GM20000 (cell line): ENCODE data around the gene ALDH1A1.

Source experiments
- DNase-seq: peaks from one replicate; pipeline ENCODE4 v3.0.0; 2012; ENCODE audit warnings: low spot score
- TF ChIP-seq, protein P1 (sequence below): IDR thresholded peaks from 2 replicates; pipeline ENCODE4 v1.5.1; 2012; ENCODE audit warnings: mild to moderate bottlenecking, control low read depth; ENCODE audit errors: extremely low read depth, missing control alignments

Gene ALDH1A1

GRCh38 chr9:72926506-72926905 lies 26.3 kb downstream of the ALDH1A1 start:
- TF ChIP-seq, protein P1, sequence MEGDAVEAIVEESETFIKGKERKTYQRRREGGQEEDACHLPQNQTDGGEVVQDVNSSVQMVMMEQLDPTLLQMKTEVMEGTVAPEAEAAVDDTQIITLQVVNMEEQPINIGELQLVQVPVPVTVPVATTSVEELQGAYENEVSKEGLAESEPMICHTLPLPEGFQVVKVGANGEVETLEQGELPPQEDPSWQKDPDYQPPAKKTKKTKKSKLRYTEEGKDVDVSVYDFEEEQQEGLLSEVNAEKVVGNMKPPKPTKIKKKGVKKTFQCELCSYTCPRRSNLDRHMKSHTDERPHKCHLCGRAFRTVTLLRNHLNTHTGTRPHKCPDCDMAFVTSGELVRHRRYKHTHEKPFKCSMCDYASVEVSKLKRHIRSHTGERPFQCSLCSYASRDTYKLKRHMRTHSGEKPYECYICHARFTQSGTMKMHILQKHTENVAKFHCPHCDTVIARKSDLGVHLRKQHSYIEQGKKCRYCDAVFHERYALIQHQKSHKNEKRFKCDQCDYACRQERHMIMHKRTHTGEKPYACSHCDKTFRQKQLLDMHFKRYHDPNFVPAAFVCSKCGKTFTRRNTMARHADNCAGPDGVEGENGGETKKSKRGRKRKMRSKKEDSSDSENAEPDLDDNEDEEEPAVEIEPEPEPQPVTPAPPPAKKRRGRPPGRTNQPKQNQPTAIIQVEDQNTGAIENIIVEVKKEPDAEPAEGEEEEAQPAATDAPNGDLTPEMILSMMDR, result no peak
- DNase-seq, result no peak

GRCh38 chr9:72925891-72926290 lies 27.0 kb downstream of the ALDH1A1 start:
- TF ChIP-seq, protein P1, result no peak
- DNase-seq, result no peak

GRCh38 chr9:72925126-72925789 lies 27.6 kb downstream of the ALDH1A1 start:
- DNase-seq, result no peak
- TF ChIP-seq, protein P1, result no peak

- TF ChIP-seq, protein P1, result no peak
Measured at GRCh38 chr9:72924154-72924790, 28.6 kb downstream of the ALDH1A1 start.

DNA sequence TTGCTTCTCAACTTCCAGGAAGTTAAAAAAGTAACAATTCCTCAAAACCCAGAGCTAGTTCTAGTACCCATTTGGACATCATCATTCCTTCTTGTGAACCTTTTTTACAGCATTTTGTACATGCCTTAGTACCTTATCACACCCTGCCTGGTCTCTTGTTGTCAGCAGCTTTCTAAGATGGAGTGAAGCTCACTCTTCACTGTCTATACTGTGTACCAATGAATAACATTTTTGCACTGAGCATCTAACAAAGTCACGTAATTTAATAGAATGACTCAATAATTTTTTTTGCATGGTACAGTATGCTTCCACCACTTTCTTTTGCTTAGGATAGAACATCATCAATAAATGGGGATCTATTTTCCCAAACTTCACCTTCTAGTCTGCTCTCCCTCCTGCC lies 29.8 kb downstream of the ALDH1A1 start:
- TF ChIP-seq, protein P1, result no peak
- DNase-seq, result no peak

More at GRCh38 chr9:72924154-72924790, 28.6 kb downstream of the ALDH1A1 start:
- DNase-seq, result no peak

GRCh38 chr9:72921888-72922654 lies 30.8 kb downstream of the ALDH1A1 start:
- no peak for DNase-seq
- TF ChIP-seq, protein P1, result no peak
